GM19324 (cell line): ENCODE results near the gene KDELR3.

Source experiments
- ATAC-seq: cut with Tn5 transposase; IDR thresholded peaks from one replicate; pipeline ENCODE4 v1.9.1; 2021; ENCODE audit warnings: mild to moderate bottlenecking, moderate library complexity; ENCODE audit not compliant: unreplicated experiment, low FRiP score

Gene KDELR3

GRCh38 chr22:38467904-38468442, at the start of gene KDELR3:
TSS of gene KDELR3 (plus strand) at chr22:38468096. CDS start at chr22:38468234, 138 bp downstream.
- no peak for ATAC-seq

- no peak for ATAC-seq
Observed at GRCh38 chr22:38418589-38418988, 49.3 kb upstream of the KDELR3 start.

- ATAC-seq, result no peak
Observed at GRCh38 chr22:38419121-38419857, 48.6 kb upstream of the KDELR3 start.

- ATAC-seq, result no peak
Observed at GRCh38 chr22:38419858-38420160, 48.1 kb upstream of the KDELR3 start.

GRCh38 chr22:38420734-38421133, 47.2 kb upstream of the KDELR3 start:
- no peak for ATAC-seq

GRCh38 chr22:38422611-38423511, 45.0 kb upstream of the KDELR3 start:
- ATAC-seq, result no peak

GRCh38 chr22:38423512-38424503, 44.1 kb upstream of the KDELR3 start:
- no peak for ATAC-seq

GRCh38 chr22:38424525-38425080, 43.3 kb upstream of the KDELR3 start:
- ATAC-seq, result no peak

GRCh38 chr22:38426628-38427027, 41.3 kb upstream of the KDELR3 start:
- ATAC-seq, result no peak

GRCh38 chr22:38427465-38427864, 40.4 kb upstream of the KDELR3 start:
- ATAC-seq, result no peak

GRCh38 chr22:38427940-38428339, 40.0 kb upstream of the KDELR3 start:
- no peak for ATAC-seq

- no peak for ATAC-seq
Observed at GRCh38 chr22:38428714-38429113, 39.2 kb upstream of the KDELR3 start.

GRCh38 chr22:38429499-38430068, 38.3 kb upstream of the KDELR3 start:
- no peak for ATAC-seq

- no peak for ATAC-seq
Observed at GRCh38 chr22:38431266-38432010, 36.5 kb upstream of the KDELR3 start.

- no peak for ATAC-seq
Observed at GRCh38 chr22:38432264-38432663, 35.6 kb upstream of the KDELR3 start.

GRCh38 chr22:38433871-38434270, 34.0 kb upstream of the KDELR3 start:
- ATAC-seq, result no peak

GRCh38 chr22:38435010-38435409, 32.9 kb upstream of the KDELR3 start:
- no peak for ATAC-seq

- ATAC-seq, result no peak
Observed at GRCh38 chr22:38435965-38436364, 31.9 kb upstream of the KDELR3 start.
